Chondrocyte (in vitro differentiated cells): Measurements from ENCODE around the gene POLA1. TPM values are rescaled to one million over a fixed set of nuclear protein-coding genes. Genes with fewer than 3 reads are reported as not detected.

Source experiments
- DNase-seq: peaks from one replicate; pipeline ENCODE4 v3.0.0; 2021; ENCODE audit warnings: mixed read lengths, low spot score
- H3K27ac Mint-ChIP-seq: one replicate; pipeline ENCODE4 v1.8.0; 2021; ENCODE audit warnings: mild to moderate bottlenecking, moderate library complexity, mixed read lengths; ENCODE audit not compliant: unreplicated experiment
- H3K27me3 Mint-ChIP-seq: 2 replicates; pipeline ENCODE4 v1.8.0; 2021; ENCODE audit warnings: low read depth, mixed read lengths
- H3K36me3 Mint-ChIP-seq: 2 replicates; pipeline ENCODE4 v1.8.0; 2021; ENCODE audit warnings: low read depth, mixed read lengths
- H3K4me1 Mint-ChIP-seq: 2 replicates; pipeline ENCODE4 v1.8.0; 2021; ENCODE audit warnings: low read depth, mild to moderate bottlenecking, mixed read lengths
- H3K4me3 Mint-ChIP-seq: one replicate; pipeline ENCODE4 v1.8.0; 2021; ENCODE audit warnings: mild to moderate bottlenecking, moderate library complexity, mixed read lengths; ENCODE audit not compliant: unreplicated experiment
- H3K9me3 Mint-ChIP-seq: 2 replicates; pipeline ENCODE4 v1.8.0; 2021; ENCODE audit warnings: low read depth, mixed read lengths
- CTCF ChIP-seq: fragments of 200-600 bp; sonication (generic); IDR thresholded peaks from 2 replicates; pipeline ENCODE4 v1.5.0; 2021; ENCODE audit warnings: antibody characterized with exemption, mild to moderate bottlenecking, moderate library complexity
- total RNA-seq: library from RNA; stranded (reverse); gene quantifications from 3 replicates; pipeline ENCODE4 v1.2.1, GENCODE V29; 2021

POLA1 gene
- total RNA-seq, 1 donor from 2014 or later = 10.8 TPM

DNA sequence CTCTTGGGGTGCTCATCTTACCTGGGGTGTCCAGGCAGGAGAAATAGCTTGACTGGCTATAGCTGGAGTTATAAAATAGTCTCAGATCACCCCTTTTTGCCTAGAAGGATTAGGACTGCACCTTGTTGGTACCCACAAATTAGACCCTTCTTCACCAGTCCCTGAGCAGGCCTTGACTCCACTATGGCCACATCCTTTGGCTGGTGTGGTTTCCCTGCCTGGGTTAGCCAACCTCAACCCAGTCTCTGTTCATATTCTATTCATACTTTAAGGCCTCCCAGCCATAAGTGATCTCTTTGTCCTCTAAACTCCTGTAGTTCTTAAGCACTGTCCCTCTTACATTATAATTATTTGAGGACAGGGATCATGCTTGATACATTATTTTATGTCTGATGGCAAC, 252.7 kb downstream of the POLA1 start:
- H3K4me3 Mint-ChIP-seq = no peak overlapping the region
- no peak for DNase-seq
- no peaks in the 10 kb centered on the region for H3K36me3 Mint-ChIP-seq
- H3K27me3 Mint-ChIP-seq = no peaks in the 10 kb centered on the region
- H3K9me3 Mint-ChIP-seq = no peaks in the 10 kb centered on the region
- peaks cover 14% of the 10 kb centered on the region for H3K4me1 Mint-ChIP-seq
- H3K27ac Mint-ChIP-seq = no peak overlapping the region
- no peak for TF ChIP-seq CTCF

DNA sequence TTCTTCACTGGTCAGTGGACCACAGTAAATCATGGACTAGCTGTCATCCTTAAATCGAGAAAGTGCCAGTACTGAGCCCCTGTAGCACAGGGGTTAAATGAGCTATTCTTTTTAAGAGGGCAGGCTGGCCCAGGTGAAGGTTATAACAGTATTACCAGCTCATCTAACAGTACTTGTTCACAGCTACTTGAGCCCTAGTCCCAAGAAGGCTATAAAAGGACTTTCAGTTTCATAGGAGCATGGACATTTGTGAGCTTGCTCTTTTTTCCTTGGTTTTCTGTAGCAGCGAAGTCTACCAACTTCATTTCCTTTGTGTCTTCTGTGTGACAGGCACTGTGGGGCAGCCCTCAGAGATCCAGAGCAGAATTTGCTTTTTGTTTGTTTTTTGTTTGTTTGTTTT, 261.0 kb downstream of the POLA1 start:
- TF ChIP-seq CTCF = no peak
- H3K27ac Mint-ChIP-seq = no peak overlapping the region
- H3K27me3 Mint-ChIP-seq = no peaks in the 10 kb centered on the region
- H3K9me3 Mint-ChIP-seq = no peaks in the 10 kb centered on the region
- no peak overlapping the region for H3K4me3 Mint-ChIP-seq
- H3K4me1 Mint-ChIP-seq = no peaks in the 10 kb centered on the region
- DNase-seq = no peak
- H3K36me3 Mint-ChIP-seq = peaks cover 1% of the 10 kb centered on the region

DNA sequence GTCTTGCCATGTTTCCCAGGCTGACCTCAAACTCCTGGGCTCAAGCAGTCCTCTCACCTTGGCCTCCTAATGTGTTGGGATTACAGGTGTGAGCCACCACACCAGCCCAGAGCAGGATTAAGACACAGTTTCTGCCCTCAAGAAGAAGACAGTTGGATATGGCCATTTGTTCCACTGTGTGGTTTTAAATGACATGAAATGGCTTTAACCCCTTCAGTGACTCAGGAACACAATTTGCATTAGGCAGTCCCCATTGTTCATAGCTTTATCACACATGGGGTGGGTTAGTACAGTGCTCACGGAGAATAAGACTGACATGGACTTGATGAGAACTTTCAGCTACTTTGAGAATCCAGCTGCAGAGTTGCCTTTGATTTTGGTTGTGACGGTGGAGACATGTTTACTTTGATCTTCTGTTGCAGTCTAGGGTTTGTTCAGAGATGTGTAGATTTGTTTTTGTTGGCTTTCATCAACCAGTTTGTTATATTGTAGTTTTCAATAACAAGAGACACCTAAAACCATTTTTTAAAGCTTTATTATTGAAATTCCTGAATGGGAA, 261.7 kb downstream of the POLA1 start:
- Mint-ChIP-seq H3K27ac (no peak overlapping the region), H3K4me3 (no peak overlapping the region), H3K4me1 (no peaks in the 10 kb centered on the region), H3K9me3 (no peaks in the 10 kb centered on the region), H3K27me3 (no peaks in the 10 kb centered on the region), H3K36me3 (peaks cover 1% of the 10 kb centered on the region)
- DNase-seq = no peak
- TF ChIP-seq CTCF = no peak

DNA sequence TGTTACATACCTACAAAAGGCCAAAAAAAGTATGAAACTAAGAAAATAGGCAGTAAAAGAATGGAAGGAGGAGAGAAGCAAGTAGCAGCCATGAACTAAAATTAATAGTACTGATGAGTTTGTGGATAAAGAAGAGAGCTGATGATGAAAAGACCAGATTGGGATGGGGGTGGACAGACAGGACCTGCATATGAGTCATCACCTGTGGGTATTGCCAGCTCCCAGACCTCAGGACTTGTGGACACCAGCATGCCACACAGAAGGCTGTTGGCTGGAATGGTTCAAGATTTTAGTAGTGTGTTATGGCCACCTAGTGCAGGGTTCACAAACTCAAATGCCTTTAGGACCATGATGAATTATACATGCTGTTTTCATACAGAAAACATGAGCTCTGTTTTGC, 263.1 kb downstream of the POLA1 start:
- Mint-ChIP-seq H3K27ac (no peak overlapping the region), H3K4me3 (no peak overlapping the region), H3K36me3 (peaks cover 1% of the 10 kb centered on the region), H3K27me3 (no peaks in the 10 kb centered on the region), H3K4me1 (no peaks in the 10 kb centered on the region), H3K9me3 (no peaks in the 10 kb centered on the region)
- no peak for TF ChIP-seq CTCF
- DNase-seq = no peak

DNA sequence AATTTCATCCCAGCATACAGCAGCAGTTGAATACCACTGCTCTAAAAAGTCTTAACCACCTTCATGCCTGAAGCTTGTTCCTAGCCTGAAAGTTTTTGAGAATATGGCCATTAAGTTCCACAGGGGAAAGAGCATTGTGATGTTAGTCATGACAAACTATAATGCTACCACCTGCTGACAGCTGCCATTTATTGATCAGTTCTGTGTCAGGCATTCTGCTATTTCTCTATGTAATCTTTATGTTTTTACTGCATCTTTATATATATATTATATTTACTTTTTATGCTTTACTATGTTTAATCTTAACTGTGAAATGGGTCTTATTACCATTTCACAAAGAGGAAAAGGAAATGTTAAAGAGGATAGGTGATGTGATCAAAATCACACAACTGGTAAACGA, 268.1 kb downstream of the POLA1 start:
- Mint-ChIP-seq H3K27me3 (no peaks in the 10 kb centered on the region), H3K4me3 (no peak overlapping the region), H3K27ac (no peak overlapping the region), H3K36me3 (peaks cover 3% of the 10 kb centered on the region), H3K4me1 (peaks cover 5% of the 10 kb centered on the region), H3K9me3 (no peaks in the 10 kb centered on the region)
- TF ChIP-seq CTCF = no peak
- no peak for DNase-seq
